HG02759 (cell line): Measurements from ENCODE around the gene HMGB2.

Source experiments
- ATAC-seq: cut with Tn5 transposase; IDR thresholded peaks from one replicate; pipeline ENCODE4 v1.9.1; 2021; ENCODE audit warnings: mild to moderate bottlenecking, moderate library complexity; ENCODE audit not compliant: unreplicated experiment

The HMGB2 gene

DNA sequence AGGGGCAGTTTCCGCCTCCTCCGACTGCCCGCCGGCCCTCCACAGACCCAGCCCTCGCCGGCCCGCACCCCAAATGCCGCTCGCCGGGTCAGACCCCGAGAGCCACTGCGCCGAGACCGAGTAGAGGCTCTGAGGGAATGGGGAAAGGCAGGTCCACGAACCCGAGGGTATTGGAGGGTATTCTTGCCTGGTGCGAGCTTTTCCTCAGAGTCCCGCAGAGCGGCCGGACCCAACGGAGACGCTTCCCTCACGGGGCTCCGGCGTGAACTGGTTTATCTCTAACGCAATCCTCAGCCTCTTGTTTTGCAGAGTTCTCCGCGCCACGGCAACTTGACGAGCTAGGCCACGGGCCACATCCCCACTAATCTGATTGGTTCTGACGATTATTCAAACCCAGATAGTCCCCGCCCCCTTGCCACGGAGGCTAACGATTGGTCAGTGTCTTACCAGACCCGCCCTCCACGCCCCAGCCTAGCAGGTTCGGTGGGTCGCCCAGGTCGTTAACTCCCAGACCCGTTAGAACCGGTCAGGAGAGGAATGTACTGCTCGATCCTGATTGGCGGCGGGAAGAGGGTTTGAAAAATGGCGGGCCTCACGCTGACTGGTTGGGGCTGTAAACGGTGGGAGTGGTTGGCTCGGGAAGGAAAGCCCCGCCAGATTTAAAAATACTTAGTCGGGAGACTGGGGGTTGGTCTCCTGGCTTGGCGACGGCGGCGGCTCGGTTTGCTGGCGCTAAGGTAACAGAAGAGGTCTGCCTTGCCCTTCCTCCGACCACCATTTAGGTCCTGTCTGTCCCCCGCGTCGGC, at the start of gene HMGB2:
Gene HMGB2, minus strand, starts transcription at position 274 of the 806 bp plus-strand sequence. CDS start 709 bp downstream, outside the sequence.
- peak; percentile 90 for ATAC-seq

DNA sequence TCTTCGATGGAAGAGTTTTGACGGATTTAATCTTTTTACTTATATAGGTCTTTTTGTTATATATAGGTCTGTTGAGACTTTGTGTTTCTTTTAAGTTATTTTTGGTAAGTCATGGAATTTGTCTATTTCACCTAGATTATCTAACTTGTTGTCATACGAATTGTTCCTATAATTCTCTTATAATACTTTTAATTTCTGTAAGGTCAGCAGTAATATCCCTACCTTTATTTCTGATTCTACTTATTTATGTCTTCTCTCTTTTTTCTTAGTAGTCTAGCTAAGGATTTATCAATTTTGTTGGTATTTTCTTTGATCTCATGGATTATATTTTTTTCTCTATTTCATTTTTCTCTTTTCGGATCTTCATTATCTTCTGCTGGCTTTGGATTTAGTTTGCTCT, 48.2 kb upstream of the HMGB2 start:
- no peak for ATAC-seq

DNA sequence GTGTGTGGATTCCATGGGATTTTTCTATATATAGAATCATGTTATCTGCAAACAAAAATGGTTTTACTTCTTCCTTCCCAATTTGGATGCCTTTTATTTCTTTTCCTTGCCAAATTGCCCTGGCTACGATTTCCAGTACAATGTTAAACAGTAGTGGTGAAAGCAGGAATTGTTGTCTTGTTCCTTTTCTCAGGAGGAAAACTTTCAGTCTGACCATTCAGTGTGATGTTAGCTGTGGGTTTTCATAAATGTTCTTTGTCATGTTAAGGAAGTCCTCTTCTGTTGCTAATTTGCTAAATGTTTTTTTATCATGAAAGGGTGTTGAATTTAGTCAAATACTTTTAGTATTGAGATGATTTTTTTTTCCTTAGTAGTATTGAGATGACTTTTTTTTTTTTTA, 47.5 kb upstream of the HMGB2 start:
- no peak for ATAC-seq

DNA sequence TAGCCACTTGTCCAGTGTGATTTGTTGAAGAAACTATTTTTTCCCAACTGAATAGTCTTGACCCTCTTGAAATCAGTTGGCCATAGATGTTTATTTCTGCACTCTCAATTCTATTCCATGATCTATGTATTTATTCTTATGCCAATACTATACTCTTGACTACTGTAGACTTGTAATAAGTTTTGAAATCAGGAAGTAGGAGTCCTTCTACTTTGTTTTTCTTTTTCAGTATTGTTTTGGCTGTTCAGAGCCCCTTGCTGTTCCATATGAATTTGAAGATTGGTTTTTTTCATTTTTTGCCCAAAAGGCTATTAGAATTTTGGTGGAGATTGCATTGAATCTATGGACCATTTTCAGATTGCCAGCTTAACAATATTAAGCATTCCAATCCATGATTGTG, 46.8 kb upstream of the HMGB2 start:
- ATAC-seq = no peak

DNA sequence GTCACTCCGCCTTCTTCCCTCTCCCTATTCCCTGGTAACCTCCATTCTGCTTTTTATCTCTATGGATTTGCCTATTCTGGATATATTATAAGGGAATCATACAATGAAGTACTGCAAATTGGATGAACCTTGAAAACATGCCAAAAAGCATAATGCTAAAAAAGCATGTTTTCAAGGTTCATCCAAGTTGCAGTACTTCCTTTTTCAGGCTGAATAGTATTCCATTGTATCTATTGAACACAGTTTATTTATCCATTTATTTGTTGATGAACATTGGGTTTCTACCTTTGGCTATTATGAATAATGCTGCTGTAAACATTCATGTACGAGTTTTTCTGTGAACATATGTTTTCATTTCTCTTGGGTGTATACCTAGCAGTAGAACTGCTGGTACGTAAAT, 45.8 kb upstream of the HMGB2 start:
- no peak for ATAC-seq

DNA sequence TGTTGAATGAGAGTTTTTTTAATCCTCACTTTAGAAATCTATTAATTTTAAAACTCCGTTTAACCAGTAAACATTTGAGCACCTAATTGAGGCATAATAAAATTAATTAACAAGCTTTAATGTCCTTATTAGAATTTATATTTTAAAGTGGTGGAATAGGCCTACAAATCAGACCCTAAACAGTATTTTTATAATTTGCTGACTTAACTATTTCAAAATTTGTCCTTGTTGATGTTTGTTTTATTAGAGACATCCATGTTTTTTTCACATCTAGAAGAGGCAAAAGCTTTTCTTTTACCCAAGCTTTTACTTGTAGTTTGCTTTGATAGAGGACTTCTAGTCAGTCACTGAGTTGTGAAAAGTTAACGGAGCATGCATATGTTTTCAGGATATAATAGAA, 40.4 kb upstream of the HMGB2 start:
- no peak for ATAC-seq

DNA sequence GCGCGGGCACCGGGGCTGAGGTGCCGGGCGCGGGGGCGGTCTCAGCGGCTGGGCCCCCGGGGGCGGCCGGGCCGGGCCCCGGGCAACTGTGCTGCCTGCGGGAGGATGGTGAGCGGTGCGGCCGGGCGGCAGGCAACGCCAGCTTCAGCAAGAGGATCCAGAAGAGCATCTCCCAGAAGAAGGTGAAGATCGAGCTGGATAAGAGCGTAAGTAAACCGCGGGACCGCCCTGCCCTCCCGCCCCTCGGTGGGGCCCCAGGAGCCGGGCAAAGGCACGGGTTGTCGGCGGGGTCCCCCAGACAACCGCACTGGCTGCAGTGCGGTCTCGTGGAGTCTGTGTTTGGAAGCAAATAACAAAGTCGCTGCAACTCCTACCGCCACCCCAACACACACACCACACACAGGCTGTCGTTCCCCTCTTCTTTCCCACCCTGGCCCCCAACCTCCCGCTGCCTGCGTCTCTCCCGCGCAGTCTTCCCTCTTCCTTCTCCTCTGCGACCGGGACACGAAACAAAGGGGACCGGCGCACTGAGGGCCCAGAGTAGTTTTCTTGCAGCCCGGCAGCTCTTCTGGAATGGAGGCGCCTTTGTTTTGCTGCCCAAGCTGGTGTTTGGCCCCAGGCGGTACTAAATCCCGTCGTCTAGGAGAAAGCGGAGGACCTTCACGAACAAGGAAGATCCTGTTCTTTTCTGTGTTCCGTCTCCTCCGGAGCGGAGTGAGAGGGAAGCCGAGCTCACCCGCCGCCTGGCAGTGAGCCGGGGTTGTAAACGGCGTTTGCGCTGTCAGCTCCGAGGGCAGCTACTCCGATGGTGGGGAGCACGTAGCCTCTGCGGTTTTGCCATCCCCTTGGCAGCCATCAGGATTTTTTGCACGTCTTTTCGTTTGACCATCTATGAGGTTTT, 37.4 kb upstream of the HMGB2 start:
- ATAC-seq = peak; percentile 26

DNA sequence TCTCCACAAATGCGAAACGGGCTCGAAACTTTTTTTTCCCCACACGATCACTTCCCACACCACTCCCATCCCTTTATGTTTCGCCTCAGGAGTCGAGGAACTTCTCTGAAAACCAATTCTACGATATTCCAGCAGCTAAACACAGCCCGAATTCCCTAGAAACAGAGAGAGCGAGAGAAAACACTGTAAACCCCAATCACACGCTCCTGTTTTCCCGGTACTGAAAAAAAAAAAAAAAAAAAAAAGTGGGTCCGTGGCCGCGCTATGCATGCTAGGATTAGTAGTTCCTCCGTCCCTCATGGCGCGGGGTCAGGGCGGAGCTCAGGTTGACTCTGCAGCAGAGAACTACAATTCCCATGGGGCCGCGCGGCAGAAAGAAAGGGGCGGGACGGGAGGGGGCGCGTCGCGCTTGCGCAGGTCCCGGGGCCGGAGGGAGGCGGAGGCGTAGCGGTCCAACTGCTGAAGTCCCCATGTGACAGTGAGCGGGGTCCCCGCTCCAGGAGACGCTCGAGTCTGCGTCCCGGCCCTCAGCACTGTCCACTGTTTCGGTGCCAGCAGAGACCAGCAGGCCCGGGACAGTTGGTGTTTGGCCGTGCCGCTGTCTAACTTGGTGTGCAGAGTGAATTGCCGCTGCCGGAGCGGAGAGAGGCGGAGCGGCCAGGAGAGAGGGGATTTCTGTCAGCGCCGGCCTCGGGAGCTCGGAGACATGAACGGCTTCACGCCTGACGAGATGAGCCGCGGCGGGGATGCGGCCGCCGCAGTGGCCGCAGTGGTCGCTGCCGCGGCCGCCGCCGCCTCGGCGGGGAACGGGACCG, 36.5 kb upstream of the HMGB2 start, which contains the start of gene SAP30:
Gene SAP30, plus strand, starts transcription at position 478 of the 815 bp plus-strand sequence. Its CDS starts 229 bp downstream, at position 707.
- ATAC-seq = peak; percentile 69

DNA sequence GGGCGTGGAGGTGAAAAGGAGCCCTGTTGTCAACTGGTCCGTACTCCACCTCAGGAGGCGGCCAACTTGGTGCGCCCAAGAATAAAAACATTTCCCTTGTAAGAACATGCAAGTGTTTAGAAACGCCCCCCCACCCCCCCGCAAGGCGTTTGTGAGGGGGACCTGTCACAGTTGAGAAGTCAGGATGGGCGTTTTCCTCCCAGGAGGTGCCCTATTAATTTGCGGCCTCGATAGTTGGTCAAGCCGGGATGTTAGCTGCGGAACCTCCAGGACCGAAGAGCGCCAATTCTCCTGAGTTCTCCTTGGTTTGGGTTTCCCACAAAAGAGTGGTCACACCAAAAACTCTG, 35.9 kb upstream of the HMGB2 start:
- peak; percentile 2 for ATAC-seq

DNA sequence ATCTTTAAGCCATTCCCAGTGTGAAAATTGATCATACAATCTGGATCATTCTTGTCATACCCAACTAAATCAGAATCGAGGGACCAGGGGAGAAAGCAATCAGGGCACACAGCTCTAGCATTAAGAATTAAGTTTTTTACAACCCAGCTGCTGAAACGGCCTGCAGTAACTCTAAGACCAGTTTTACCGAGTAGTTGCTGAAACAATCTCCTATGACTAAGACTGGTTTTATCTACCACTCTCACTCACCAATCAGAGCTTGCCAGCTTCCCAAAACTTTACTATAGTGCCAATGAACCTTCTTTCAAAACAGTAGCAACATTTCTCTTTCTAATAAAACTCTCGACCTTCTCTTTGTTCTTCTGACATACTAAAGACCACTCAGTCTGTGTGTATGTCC, 33.8 kb upstream of the HMGB2 start:
- ATAC-seq = no peak

DNA sequence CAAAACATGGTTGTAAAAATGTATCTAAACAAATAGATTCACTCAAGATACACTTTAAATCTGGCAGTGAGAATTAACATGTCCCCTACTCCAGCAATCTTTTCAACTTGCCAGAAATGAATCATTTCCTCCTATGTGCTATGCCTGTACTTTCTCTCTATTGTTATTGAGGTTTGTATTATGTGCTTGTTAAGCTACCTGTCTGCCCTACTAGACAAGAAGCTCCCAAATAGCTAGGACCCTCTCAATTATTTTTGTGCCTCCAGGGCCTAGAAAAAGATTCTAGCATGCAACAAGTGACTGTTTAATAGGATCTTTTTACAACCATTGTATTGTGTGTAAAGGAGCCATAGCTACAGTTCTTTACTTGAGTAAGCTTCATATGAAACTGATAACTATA, 33.1 kb upstream of the HMGB2 start:
- no peak for ATAC-seq

DNA sequence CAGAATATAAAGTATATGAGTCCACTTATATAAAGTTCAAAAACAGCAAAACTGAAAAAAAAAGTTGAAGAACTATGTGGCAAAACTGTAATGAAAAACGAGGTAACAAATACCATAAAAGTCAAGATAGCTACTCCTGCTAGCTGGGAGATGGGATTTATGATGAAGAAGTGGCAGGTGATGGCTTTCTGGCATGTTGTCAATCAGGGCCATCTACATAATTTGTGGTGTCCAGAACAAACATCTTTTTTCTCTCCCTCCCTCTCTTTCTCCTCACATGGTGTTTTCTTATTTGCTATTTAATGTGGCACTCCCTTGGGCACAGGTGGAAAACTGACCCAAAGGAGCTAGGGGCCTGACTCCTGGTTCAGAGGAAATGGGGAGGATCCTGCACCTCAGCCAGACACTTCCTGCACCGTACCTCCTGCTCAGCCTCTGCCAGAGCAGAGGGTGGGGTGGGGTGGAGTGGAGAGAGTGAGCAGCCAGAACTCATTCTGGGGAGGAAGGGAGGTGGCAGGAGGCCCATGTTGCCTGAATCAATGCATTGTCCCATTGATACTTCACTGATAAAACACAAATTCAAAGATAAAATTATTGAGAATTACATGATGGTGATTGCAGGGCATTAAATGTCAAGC, 31.3 kb upstream of the HMGB2 start:
- no peak for ATAC-seq

DNA sequence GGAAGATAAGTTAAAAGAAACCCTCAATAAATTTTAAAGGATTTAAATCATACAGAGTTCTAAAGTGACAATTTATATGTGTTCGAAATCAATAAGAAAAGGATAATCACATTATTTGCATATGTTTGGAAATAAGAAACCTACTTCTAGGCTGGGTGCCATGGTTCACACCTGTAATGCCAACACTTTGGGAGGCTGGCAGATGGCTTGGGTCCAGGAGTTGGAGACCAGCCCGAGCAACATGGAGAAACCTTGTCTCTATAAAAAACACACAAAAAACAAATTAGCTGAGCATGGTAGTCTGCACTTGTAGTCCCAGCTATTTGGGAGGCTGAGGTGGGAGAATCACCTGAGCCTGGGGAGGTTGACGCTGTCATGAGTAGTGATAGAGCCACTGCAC, 28.5 kb upstream of the HMGB2 start:
- ATAC-seq = no peak

DNA sequence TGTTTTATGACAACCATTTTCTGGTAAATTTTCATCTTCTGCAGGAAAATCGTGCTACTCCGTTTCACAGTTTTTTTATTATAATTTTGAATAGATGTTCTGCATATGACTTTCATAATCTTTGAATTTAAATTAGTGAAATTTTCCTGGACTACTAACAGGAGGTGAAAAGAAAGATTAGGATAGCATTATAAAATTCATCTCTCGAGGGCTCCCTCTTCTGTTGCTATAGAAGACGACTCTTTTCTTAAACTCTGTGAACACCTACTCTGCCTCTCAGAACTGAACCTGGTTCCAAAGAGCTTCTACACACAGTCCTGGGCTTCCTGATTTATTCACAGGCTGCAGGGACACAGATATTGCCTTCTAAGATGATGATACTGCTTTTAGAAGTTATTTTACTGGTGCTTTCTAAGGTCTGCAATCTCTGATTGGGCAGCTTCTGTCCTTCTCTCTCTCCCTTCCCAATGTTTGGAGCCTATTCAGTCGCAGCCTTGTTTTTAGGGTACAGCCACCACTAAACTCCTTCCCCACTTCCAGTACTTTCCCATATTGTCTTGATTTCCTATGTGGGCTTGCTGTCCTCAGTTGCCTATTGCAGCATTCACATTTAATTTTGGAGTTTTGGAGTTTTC, 26.5 kb upstream of the HMGB2 start:
- ATAC-seq = no peak

DNA sequence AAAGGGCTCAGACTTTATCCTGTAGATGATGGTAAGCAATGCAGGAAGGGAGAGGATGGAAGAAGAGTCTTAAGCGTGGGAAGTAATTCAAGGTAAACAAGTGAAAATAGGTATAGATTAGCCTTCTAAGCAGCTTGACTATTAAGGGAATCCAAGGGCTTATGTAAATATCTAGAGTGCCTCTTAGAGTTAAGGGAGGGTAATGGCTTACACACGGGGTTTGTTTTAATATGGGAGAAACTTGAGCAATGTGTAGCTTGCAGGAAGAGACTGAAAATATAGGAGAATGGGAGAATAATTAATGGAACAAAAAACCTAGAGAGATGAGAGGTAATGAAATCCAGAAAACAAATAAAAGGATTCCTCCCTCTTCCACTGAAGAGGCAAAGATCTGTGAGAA, 23.8 kb upstream of the HMGB2 start:
- no peak for ATAC-seq

DNA sequence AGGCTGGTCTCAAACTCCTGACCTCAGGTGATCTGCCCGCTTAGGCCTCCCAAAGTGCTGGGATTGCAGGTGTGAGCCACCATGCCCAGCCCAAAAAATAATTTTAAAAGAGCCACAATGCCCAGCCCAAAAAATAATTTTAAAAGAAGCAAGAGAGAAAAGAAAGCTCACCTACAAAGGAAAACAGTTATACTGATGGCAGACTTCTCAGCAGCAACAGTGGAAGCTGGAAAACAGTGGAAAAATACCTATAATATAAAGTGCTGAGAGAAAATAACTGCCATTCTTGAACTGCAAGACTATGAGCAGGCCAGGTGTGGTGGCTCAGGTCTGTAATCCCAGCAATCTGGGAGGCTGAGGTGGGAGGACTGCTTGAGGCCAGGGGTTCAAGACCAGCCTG, 13.3 kb upstream of the HMGB2 start:
- no peak for ATAC-seq

DNA sequence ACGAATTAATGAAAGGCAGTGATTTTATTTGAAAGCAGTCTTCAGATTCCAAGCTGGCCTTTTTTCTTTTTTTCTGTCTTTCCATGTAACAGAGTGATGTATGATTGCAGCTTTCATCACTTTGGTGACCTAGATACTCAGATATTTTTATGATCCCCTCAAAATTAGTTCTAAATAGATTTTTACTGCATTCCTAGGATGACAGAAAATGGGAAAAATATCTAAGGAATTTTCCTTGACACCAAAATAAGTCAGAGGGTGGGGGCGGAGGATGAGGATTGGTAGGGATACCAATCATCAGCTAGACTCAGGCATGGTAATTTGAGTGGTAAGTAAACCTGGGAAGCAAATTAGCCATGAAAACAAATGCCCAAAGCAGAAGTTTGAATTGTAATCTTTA, 11.9 kb upstream of the HMGB2 start:
- no peak for ATAC-seq

DNA sequence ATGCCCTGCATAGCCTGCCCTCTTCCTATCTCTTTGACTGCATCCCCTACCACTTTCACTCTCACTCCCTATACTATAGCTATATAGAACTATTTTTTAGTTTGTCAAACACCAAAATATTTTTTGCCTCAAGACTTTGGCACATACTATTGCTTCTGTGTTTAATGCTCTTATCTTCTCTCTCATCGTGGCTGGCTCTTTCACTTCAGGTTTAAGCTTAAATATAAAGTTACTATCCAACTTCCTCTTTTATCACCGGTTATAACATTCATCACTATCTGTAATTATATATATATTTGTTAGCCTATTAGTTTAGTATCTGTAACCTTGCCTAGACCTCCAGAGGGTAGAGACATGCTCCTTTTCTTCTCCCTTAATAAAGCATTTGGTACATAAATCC, 11.5 kb upstream of the HMGB2 start:
- no peak for ATAC-seq

DNA sequence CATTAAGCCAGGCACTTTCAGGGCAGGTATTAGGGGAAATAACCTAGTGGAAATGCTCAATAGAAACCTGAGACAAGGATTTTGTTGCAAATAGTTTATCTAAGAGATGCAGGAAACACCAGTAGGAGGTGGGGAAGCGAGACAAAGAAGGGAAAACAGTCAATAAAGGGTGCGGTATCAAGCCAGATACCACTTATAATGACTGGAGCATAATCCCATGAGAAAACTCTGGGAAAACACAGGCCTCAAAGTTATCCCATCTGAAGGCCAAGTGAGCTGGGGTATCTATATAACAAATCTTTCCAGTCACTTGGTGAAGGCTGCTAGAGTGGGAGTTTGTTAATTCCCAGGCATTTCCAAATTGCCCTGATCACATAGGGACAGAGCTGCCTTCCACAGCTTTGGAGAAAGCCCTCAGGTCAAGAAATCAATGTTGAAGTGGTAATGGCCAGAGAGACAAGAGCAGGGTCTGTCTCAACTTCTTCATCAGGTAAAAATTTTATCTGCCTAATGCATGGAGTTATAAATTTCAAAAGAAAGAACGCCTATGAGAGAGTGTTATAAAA, 9.8 kb upstream of the HMGB2 start:
- ATAC-seq = no peak

DNA sequence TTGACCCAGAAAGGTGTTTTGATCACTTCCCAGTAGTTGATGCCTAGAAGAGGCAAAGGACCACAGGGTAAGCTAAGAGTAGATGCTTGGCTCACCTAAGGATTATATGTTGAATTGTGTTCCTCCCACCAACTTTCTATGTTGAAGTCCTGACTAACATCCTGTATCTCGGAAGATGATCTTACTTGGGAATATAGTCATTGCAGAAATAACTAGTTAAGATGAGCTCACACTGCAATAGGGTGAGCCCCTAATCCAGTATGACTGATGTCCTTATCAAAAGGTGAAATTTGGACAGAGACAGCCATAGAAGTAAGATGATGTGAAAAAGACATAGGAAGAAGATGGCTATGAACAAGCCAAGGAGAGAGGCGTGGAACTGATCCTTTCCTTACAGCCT, 3.3 kb upstream of the HMGB2 start:
- ATAC-seq = no peak
